Measurements from ENCODE around the gene PRDM12. TPM values are rescaled to one million over a fixed set of nuclear protein-coding genes. Genes with fewer than 3 reads are reported as not detected.

PRDM12 gene
- total RNA-seq, 4 donors from 2014 or later = not detected

GRCh38 chr9:130626249-130626996, 38.0 kb upstream of the PRDM12 start:
- DNase-seq = no peak
- H3K4me3 ChIP-seq = no peak overlapping the region
- no peak overlapping the region for H3K27ac ChIP-seq
- TF ChIP-seq POLR2A (IDR thresholded peaks at IDR 0.05) = no peak
- TF ChIP-seq CTCF (IDR thresholded peaks at IDR 0.05 in 4 of 5, conservative IDR thresholded peaks at IDR 0.05 in 1 of 5) = no peak
- no peaks in the 10 kb centered on the region for H3K9me3 ChIP-seq
- H3K4me1 ChIP-seq = no peaks in the 10 kb centered on the region
- no peak for ATAC-seq
- in situ Hi-C loops (cut with MboI; ENCODE audit: low sequenced_read_pairs in 4 of 4) (no loop called here), intact Hi-C loops (cut with DNase I; ENCODE audit: low total_unique reads) (no loop called here)
- H3K27me3 ChIP-seq = no peaks in the 10 kb centered on the region
- peaks cover 3 to 79% of the 10 kb centered on the region in 2 donors for H3K36me3 ChIP-seq

- Histone ChIP-seq H3K27me3 (no peaks in the 10 kb centered on the region), H3K4me3 (no peak overlapping the region), H3K9me3 (no peaks in the 10 kb centered on the region), H3K4me1 (no peaks in the 10 kb centered on the region), H3K36me3 (peaks cover 5 to 79% of the 10 kb centered on the region in 2 donors), H3K27ac (no peak overlapping the region)
- in situ Hi-C loops (cut with MboI; ENCODE audit: low sequenced_read_pairs in 4 of 4) (no loop called here), intact Hi-C loops (cut with DNase I; ENCODE audit: low total_unique reads) (no loop called here)
- DNase-seq (no peak), ATAC-seq (no peak)
- TF ChIP-seq POLR2A (IDR thresholded peaks at IDR 0.05) (no peak), CTCF (IDR thresholded peaks at IDR 0.05 in 4 of 5, conservative IDR thresholded peaks at IDR 0.05 in 1 of 5) (no peak)
Observed at GRCh38 chr9:130627051-130627450, 37.3 kb upstream of the PRDM12 start.

DNA sequence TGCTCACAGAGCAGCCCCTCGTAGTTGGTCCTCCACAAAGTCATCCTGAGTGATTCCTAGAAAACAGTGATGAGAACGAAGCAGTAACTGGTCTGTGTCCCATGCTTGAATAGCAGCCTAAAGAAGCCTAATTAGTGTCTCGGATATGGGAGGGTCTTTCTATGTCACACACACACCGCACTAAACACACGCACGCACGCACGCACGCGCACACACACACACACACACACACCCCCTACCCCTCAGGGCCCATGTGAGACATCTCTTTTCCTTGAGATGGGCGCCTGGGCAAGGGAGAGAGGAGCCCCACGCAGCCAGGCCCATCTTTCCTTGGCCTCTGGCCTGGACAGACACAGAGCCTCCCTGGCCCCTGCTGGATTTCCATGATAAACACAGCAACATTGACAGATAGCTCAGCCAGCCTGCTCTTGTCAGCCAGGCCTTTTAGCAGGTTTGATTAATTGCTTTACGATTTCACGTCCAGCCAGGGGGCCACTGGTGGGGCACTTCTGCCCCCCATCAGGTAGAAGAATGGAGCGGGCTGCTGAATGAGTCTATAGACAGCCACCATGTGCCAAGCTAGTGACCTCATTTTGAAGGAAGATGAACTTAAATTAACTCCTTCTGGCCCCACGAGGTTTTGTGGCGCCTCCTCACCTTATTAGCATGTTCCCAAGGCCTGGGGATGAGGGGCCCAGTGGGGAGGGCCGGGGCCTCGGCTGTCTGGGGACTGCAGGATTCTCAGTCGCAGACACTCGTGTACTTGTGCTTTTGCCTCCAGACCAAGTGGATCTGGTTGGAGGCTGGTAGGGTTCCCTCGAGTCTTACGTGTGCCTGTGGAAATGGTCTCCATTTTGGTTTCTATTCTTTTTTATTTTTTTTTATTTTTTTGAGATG, 36.2 kb upstream of the PRDM12 start:
- no peak for TF ChIP-seq POLR2A (IDR thresholded peaks at IDR 0.05)
- TF ChIP-seq CTCF (IDR thresholded peaks at IDR 0.05 in 4 of 5, conservative IDR thresholded peaks at IDR 0.05 in 1 of 5) = no peak
- DNase-seq (no peak), ATAC-seq (no peak)
- Histone ChIP-seq H3K4me1 (no peaks in the 10 kb centered on the region), H3K9me3 (no peaks in the 10 kb centered on the region), H3K27me3 (no peaks in the 10 kb centered on the region), H3K4me3 (no peak overlapping the region), H3K27ac (no peak overlapping the region), H3K36me3 (peaks cover 2 to 85% of the 10 kb centered on the region in 2 donors)
- in situ Hi-C loops (cut with MboI; ENCODE audit: low sequenced_read_pairs in 4 of 4) (no loop called here), intact Hi-C loops (cut with DNase I; ENCODE audit: low total_unique reads) (no loop called here)

DNA sequence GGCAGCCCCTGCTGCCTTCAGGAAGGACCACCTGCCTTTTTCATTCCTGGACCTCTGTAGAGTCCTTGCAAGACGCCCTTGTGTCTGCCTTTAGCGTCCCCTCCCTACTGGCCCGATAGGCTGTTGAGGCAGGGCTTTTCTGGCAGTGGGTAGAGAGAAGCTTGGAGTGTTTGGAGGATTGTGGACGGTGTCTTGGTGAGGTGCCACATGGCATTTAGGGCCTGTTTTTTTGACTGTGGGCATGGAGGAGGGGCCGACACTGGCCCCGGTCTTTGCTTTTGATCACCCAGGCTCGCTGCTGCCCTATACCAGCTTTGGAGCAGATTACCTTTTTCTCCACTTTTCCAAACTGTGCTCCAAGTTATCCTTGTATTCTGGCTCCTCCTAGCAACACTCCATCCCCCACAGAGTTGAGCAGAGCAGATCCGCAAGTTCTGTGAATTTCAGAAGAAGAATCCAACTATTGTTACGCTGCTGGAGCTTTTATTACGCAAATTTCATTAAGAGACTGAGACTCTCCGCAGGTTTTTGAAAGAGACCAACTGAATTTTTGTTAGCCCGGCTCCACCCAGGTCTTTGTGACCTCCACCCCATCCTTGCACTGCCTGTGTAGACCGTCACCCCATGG, 34.8 kb upstream of the PRDM12 start:
- no peaks in the 10 kb centered on the region for H3K9me3 ChIP-seq
- intact Hi-C loops (cut with DNase I; ENCODE audit: low total_unique reads) = no loop called here
- in situ Hi-C loops (cut with MboI; ENCODE audit: low sequenced_read_pairs in 4 of 4) = no loop called here
- DNase-seq = no peak
- peaks cover 2 to 82% of the 10 kb centered on the region in 2 donors for H3K36me3 ChIP-seq
- no peak overlapping the region for H3K4me3 ChIP-seq
- H3K27ac ChIP-seq = no peak overlapping the region
- TF ChIP-seq CTCF (IDR thresholded peaks at IDR 0.05 in 4 of 5, conservative IDR thresholded peaks at IDR 0.05 in 1 of 5) (no peak), POLR2A (IDR thresholded peaks at IDR 0.05) (no peak)
- no peak for ATAC-seq
- no peaks in the 10 kb centered on the region for H3K27me3 ChIP-seq
- H3K4me1 ChIP-seq = no peaks in the 10 kb centered on the region
